ENCODE data around the gene GAL.

The GAL gene

DNA sequence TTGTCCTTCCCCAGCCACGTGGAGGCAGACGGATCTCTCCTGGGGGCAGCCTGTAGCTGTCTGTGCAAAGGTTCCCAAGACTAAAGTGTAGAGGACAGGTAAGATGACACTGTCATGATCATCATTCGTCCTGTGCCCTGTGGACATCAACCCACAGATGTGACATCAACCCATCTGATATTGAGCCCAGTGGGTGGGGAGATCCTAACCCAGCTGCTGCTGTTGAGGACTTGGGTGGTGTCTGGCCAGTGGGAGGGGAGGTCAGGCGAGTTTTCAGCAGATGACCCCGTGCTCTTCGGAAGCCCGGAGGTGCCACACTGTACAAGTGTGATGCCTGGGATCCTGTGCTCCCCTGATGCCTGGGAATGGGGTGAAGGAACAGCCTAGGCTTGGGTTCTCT, 1.2 kb upstream of the GAL start:
- DNase-seq, result no peak

DNA sequence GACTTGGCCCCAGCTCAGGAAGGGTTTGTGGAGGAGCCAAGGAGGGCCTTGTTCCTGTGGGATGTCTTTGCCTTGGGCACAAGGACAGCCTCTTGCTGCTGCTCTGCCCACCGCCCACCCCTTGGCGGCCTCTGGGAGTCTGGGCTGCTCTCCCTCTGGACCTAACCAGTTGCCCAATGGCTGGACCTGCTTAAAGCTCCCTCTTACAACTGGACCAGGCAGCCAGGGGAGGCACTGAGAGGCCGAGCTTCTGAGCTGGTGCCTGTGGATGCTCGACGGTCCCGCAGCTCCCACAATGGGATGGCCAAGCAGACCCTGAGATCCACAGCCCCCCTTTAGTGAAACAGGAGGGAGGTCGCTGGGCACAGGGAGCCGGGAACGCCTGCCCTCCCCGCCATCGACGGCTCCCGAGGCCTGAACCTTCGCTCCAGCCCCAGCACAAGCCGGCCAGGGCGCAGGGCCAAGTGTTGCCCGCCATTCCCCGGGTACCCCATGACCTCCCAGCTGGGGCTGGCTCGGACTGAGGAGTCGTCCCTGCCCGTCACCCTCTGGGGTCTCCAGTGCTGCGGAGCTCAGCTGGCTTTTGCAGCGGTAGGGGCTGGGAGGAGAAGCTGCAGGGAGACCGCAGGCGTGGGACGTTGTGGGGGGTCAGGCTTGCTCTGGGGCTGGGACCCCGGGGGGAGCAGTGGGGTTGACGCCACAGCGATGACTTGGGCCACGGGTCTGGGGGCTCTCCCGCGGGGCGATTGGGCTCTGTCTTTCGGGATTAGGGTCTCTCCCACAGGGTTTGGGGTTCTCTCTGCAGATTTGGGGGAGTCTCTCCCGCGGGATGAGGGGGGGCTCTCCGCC, 584 bp upstream of the GAL start:
- no peak for DNase-seq

DNA sequence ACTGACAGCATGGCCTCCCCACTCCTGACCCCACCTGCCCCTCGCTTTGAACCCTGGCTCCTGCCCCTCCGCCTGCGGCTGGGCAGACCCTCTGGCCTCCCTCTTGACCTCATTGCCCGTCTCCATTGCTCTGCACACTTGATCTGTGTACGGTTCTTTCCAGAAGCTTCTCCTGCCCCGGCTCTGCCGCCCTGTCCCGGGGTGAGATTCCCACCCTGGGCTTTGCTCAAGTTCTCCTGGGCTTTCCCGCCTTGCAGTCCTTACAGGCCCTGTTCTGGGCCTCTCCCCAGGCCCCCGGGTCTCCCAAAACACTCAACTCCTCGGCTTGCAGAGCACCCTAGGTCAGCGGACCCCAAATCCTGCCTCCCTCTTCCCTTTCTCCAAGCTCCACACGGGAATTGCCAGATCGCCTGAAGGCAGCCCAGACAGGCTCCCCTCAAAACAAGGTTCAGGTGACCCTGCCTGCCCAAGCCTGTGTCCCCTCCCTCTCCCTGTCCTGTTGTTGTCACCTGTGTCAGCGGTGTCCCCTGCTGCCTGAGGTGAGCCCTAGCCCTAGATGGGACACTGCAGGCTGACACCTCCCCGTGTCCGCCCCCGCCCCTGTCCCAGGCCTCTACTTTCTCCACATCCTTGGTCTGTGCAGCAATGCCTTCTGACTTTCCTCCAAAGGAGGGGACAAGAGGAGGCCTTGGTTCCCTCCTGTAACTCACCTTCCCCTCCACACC, 1.5 kb downstream of the GAL start:
- no peak for DNase-seq

DNA sequence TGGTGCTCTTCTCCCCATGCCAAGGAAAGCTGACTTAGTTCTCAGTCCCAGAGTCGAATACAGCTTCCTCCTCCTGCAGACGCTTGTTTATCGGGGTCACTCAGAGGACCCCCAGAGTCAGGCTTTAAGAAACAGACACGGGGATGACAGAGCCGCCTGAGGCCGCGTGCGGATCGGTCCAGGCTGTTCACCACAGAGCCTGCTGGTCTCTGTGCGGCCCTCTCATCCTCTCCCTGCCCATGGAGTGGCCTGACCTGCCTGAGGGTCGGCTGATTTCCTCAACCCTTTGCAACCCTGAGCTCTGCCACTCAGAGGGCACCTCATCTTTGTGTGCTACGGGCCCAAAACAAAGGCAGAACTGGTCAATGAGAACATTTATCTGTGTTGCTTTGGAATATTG, 2.1 kb downstream of the GAL start:
- no peak for DNase-seq

DNA sequence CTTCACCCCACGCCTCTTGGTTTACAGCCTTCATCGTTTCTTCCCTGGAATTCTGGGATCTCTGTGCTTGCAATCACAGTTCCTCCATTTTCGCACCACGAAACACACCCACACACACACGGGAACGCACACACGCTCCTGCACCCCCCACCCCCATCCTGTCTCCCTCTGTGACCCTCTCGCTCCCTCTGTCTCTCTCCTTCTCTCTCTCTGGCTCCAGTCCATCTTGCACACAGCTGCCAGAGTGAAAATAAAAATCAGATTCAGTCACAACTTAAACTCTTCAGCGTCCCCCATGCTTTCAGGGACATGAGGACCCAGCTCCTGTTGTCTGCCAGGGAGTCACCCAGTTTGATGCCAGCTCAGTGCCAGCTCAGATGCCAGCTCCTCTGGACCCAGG, 3.0 kb downstream of the GAL start:
- no peak for DNase-seq

DNA sequence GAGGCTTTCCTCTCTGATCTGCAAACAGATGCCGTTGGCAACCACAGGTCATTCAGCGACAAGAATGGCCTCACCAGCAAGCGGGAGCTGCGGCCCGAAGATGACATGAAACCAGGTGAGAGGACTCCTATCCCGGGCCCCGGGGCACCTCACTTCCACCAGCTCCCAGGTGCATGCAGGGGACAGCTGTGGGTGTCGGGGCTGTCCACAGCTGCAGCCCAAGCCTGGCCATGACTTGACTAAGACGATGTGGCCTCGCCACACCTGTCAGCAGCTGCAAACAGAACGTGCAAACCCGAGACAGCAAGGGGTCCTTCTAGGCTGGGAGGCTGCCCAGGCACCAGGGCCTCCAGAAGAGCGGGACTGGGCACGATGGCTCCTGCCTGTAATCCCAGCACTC, 3.6 kb downstream of the GAL start:
- no peak for DNase-seq

DNA sequence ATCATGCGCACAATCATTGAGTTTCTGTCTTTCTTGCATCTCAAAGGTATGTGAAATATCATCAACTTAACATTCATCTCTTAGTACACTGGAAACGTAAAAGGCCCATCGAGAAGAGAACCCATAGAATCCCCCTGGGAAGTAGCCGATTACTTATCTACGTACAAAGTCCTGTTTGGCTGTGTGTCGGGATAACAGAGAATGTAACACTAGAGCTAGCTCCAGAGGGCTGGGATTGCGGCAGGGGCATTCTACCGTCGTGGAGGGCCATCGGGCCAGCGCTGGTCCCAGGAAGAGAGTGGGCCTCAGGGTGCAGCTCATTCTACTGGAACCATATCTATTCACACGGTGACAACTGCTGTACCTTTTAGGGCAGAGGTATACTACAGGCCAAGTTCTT, 4.5 kb downstream of the GAL start:
- DNase-seq, result no peak

DNA sequence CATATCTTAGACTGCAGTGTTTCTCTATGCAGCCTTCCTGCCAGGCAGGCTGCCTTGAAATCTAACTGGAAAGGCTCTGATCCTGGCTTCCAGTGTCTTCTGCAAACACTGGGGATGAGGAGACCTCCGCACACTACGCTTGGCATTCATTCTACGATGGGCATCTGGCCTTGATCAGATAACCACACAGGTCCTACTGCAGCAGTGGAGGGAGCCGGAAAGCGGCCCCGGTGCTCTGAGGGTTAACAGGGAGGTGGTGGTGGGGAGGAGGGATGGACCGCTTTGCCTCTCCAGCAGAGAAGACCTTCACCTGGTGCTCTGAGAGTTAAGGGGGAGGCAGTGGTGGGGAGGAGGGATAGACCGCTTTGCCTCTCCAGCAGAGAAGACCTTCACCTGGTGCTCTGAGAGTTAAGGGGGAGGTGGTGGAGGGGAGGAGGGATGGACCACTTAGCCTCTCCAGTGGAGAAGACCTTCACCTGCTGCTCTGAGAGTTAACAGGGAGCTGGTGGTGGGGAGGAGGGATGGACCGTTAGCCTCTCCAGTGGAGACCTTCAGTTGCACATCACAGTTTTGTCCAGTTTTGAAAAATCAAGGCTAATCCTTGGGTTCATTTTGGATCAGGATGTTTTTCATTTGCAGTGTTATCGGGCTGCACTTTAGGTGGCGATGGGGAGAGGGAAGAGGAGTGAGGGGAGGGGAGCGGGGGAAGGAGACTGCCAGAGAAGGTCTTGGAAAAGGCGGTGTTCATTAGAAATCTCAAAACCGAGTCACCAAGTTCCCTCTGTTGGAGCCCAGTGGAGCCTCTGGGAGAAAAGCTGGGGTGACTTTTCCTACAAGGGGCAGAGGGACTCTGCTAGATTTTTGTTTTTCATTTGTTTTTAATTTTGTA, 5.6 kb downstream of the GAL start:
- no peak for DNase-seq

DNA sequence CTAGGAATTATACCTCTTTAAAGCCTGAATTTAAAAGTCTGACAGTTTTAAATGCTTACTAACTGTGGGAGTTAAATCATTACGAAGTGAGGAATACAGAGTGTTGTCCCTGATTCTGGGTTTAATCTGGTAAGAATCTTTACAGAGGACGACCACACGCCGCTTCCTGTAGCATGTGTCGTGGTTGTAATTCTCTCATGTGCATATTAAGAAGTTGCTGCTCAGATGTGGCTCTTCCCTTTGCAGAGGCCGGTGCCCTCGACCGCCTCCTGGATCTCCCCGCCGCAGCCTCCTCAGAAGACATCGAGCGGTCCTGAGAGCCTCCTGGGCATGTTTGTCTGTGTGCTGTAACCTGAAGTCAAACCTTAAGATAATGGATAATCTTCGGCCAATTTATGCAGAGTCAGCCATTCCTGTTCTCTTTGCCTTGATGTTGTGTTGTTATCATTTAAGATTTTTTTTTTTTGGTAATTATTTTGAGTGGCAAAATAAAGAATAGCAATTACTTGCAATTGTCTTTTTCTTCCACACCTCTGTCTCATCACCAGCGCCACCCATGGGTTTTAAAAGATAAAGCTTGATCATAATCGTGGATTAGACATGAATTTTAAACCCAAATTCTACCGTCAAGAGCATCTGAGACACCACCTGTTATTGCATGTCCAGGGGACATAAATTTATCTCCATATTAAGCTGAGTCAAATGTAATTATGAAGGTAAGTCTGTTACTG, 6.5 kb downstream of the GAL start:
- no peak for DNase-seq

DNA sequence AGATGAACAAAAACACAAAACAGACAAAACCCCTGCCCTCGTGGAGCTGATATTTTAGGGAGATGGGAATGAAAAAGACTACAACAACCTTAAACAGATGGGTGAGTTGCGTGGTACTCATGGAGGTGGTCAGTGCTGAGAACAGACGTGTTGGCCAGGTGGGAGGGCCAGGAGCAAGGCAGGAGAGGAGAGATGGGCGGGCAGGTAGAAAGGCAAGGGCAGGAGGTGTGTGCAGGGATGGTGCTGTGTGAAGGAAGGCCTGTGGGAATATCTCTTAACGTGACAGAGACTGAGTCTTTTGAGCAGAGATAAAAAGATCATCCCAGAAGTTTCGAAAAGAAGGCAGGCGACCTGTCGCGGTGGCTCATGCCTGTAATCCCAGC, 7.0 kb downstream of the GAL start:
- no peak for DNase-seq

DNA sequence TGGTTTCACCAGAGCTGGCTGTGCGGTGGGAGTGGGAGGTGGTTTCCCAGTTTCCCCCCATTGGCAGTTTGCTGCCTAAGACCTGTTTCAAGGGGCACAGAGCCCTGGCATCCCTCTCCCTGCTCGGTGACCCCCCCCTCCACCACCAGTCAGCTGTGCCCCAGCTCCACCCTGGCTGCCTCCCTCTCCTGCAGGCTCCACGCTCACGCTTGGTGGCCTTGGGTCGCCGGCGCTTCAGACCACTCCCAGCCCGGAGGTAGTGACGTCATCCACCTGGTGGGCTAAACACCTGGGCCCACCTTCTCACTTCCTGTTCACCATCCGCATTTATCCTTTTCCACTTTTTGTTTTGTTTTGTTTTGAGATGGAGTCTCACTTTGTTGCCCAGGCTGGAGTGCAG, 7.8 kb downstream of the GAL start:
- DNase-seq, result no peak

DNA sequence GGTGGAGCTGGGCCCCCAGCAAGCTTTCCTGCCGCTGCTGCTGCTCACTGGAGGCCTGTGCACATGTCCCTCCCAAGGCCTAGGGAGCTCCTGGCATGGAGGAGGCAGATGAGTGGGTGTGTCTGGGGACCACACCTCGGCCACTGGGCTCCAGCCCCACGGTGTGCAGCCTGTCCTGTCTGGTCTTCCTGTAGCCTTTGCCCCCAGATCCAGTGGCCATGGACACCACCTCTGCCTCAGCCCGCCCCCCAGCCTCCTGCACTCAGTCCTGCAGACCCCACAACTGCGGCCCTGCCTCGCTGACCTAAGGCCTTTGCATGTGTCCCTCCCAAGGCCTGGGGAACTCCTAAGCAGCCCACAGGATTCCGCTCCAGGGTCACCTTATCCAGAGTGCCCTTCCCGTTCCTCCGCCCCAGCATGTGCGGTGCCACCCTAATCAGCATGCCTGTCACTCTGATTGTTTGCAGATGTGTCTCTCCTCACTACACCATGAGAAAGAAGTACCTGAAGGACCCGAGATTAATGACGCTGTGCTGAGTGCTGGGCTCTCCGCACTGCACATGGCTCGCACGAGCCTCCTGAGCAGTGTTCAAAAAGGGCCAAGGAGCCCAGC, 8.6 kb downstream of the GAL start:
- no peak for DNase-seq

DNA sequence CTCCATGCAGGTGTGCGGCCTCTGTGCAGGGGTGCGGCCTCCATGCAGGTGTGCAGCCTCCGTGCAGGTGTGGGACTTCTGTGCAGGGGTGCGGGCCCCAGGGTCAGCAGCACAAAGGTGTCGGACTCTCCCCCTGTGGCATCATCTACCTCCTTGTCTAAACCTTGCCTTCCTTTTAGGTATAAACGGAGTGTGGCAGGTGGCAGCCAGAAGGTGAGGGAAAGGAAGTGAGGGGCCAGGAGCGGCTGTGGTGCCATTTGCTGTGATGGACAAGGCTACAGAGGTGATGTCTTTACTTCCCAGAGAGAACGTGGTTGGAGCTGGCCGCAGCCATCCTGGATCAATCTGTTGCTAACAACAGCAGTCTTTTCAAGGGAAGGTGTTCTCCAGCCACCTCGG, 9.1 kb downstream of the GAL start:
- no peak for DNase-seq

DNA sequence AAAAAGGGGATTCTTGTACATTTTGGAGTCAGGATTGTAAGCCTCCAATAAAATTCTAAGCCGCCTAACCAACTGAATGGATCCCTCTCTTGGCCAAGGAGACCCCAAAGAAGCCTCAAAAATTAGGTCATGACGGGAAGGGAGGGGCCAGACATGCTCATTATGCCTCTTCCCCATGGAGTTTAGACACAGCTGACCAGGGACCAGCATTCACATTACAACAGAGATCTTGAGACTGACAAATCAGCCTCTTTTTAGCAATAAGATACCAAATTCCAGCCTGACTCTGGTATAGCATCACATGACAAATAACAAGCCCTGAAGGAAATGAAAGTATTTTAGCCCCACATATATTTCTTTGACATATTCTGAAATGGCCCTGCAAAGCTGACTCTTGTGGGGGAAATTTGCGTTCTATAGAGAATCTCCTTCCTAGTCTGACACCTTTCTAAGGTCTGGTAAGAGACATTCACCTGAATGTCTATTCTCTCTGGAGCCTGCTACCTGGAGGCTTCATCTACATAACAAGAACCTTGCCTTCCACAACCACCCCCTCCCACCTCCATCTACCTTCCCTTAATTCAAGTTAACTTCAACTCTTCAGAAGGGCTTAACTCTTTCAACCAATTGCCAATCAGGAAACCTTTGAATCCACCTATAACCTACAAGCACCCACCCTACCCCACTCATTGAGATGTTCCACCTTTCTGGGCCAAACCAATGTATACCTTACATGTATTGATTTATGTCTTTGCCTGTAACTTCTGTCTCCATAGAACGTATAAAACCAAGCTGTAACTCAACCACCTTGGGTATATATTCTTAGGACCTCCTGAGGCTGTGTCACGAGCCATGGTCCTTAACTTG, 10.3 kb downstream of the GAL start:
- DNase-seq, result no peak

DNA sequence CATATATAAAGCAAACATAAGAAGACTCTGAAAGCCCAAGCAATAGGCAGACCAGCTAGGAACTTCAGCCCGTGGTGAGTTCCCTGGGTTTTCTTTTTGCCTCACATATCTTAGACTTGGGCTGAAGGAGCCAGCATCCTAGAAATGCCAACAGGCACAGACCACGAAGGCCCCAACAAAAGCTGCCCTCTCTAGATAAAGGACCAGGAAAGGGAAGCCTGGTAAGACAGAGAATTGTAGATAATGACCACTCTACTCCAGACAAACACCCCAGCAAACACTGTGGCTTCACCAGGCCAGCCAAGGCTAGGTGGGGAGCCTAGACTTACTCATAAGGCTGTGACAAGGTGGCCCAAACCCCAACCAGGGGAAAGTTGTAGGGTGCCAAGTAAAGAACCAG, 11.2 kb downstream of the GAL start:
- DNase-seq, result no peak

DNA sequence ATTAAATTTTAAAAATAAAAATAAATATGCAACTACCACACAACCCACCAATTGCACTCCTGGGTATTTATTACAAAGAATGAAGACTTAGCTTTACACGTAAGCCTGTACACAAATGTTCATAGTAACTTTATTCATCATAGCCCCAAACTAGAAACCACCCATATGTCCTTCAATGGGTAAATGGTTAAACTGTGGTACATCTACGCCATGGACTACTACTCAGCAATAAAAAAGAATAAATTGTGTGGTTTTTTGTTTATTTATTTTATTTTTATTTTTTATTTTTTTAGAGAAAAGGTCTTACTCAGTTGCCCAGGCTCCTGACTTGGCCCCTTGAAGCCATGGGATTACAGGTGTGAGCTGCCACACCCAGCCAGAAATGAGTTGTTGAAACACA, 14.6 kb downstream of the GAL start:
- DNase-seq, result no peak

DNA sequence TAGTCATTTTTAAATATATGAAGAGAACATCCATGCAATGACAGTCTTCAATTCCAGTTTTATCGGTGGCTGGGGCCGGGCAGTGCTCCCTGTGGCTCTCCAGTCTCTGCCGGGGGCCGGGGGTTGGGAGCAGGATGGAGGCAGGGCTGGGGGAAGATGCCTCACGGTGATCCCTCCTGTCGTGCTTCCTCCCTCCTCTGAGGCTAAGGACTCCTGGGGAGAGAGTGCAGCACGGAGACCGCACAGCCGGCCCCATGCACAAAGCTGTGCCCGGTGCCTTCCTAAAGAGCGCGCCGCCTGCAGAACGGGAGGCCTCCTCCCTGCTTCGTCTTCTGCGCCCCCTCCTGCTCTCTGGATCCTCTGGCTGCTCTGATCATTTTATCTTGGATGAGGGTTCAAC, 20.5 kb downstream of the GAL start:
- no peak for DNase-seq

DNA sequence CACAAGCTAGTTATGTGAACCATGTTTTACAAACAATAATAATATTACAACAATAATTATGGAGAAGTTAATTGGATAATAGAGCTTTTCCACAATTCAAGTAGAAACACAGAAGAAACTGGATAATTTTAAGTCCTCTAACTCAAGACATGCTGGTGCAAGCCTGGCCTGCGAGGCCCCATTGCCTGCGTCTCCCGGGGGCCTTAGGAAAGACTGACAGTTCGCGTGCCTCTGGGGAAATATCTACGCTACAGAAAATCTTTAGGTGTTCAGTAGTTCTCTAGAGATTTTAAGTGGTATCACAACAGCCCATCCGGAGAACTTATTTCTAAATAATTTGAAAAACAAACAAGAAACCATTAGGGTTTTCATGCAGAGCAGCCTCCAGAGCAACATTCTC, 23.2 kb downstream of the GAL start:
- no peak for DNase-seq

DNA sequence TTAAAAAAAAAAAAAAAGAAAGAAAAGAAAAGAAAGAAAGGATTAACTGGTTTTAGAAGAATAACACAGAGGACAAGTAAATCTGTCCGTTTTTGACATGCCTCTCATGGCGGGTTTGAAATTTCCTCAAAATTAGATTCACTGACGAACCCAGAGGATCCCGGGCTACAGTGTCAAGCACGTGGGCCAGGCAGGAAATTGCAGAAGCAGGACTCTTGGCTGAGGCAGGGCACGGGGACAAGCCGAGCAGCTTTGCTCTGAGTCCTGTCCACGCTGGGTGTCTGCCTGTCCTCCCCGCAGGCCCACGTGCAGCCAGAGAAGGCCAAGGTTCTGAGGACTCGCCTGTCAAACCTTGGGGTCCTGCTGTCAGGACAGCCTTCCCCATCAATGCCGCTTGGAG, 24.7 kb downstream of the GAL start:
- DNase-seq, result no peak

DNA sequence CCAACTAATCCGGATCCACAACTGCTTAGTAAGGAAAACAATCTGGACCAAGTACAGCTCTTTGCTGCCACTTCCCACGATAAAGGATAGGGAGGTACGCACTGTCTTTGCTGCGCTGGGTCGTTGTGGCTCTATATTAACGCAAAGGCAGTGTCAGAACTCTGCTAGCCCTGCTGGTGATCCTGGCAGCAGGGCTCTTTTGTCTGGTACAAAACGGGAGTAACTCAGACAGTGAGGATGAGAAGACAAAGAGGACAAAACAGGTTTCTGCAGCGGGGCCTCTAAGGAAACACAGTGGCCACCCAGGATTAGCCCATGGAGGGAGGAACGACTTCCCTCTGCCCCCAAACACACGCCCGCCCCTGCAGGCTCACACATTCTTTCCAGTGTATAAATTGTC, 26.1 kb downstream of the GAL start:
- no peak for DNase-seq

DNA sequence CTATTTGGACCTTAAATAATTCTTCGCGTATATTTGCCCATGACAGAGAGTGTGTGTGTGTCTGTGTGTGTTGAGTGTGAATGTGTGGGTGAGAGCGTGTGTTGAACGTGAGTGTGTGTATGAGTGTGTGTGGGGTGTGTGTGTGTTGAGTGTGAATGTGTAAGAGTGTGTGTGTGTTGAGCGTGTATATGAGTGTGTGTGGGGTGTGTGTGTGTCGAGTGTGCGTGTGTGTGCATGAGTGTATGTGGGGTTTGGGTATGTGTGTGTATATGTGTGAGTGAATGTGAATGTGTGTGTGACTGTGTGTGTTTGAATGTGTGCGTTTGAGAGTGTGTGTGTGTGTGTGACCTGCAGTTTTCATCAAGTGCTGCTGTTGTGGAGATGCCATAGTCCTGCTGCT, 26.8 kb downstream of the GAL start:
- DNase-seq, result no peak

All from T1000 (cell line).